Measurements from ENCODE around the gene TMEM213. TPM values are rescaled to one million over a fixed set of nuclear protein-coding genes. Genes with fewer than 3 reads are reported as not detected.

Gene TMEM213
- total RNA-seq, 1 experiment from 2014 or later, result not detected

- POLR2A ChIA-PET (ENCODE audit: unreplicated experiment), result no interaction called here
- H2AFZ ChIP-seq, result no peak overlapping the region
- no peaks in the 10 kb centered on the region for H3K4me1 ChIP-seq (replicated peaks; ENCODE audit: insufficient read depth)
- no peaks in the 10 kb centered on the region for H3F3A ChIP-seq (ENCODE audit: insufficient read depth, low read depth)
- H3K79me2 ChIP-seq (ENCODE audit: low read depth), result no peaks in the 10 kb centered on the region
- no peaks in the 10 kb centered on the region for H3K36me3 ChIP-seq (ENCODE audit: low read depth)
- H3K4me2 ChIP-seq, result no peak overlapping the region
- H3K9me2 ChIP-seq (ENCODE audit: insufficient read depth), result no peaks in the 10 kb centered on the region
- no peak overlapping the region for H3K4me3 ChIP-seq
- DNase-seq, result no peak
- H4K20me1 ChIP-seq (ENCODE audit: insufficient read depth), result no peaks in the 10 kb centered on the region
- no peak overlapping the region for H3K27ac ChIP-seq
- no TSS peak for BruUV-seq (replicated peaks)
- H3K27me3 ChIP-seq (ENCODE audit: insufficient read depth, low read depth), result no peaks in the 10 kb centered on the region
- CTCF ChIA-PET, result no interaction called here
- intact Hi-C loops (cut with micrococcal nuclease; ENCODE audit: unreplicated experiment), result no loop called here
- TF ChIP-seq EZH2 (IDR thresholded peaks at IDR 0.05; ENCODE audit: low read depth), result no peak
- no peak for TF ChIP-seq CTCF (conservative IDR thresholded peaks at IDR 0.05)
- no peaks in the 10 kb centered on the region for H3K9me3 ChIP-seq (ENCODE audit: insufficient read depth, low read depth)
Measured at GRCh38 chr7:138813945-138814344, 16.2 kb downstream of the TMEM213 start.

GRCh38 chr7:138814816-138815332 lies 17.1 kb downstream of the TMEM213 start:
- H3K4me3 ChIP-seq, result no peak overlapping the region
- no TSS peak for BruUV-seq (replicated peaks)
- no peaks in the 10 kb centered on the region for H3K4me1 ChIP-seq (replicated peaks; ENCODE audit: insufficient read depth)
- intact Hi-C loops (cut with micrococcal nuclease; ENCODE audit: unreplicated experiment), result no loop called here
- no peak overlapping the region for H3K4me2 ChIP-seq
- H3F3A ChIP-seq (ENCODE audit: insufficient read depth, low read depth), result no peaks in the 10 kb centered on the region
- H3K9me2 ChIP-seq (ENCODE audit: insufficient read depth), result no peaks in the 10 kb centered on the region
- no peaks in the 10 kb centered on the region for H3K27me3 ChIP-seq (ENCODE audit: insufficient read depth, low read depth)
- no peak for DNase-seq
- no peak overlapping the region for H3K27ac ChIP-seq
- no peaks in the 10 kb centered on the region for H3K79me2 ChIP-seq (ENCODE audit: low read depth)
- CTCF ChIA-PET, result no interaction called here
- TF ChIP-seq CTCF (conservative IDR thresholded peaks at IDR 0.05) (no peak), EZH2 (IDR thresholded peaks at IDR 0.05; ENCODE audit: low read depth) (no peak)
- H3K36me3 ChIP-seq (ENCODE audit: low read depth), result no peaks in the 10 kb centered on the region
- no peaks in the 10 kb centered on the region for H4K20me1 ChIP-seq (ENCODE audit: insufficient read depth)
- POLR2A ChIA-PET (ENCODE audit: unreplicated experiment), result no interaction called here
- H3K9me3 ChIP-seq (ENCODE audit: insufficient read depth, low read depth), result no peaks in the 10 kb centered on the region
- H2AFZ ChIP-seq, result no peak overlapping the region

- no peak overlapping the region for H2AFZ ChIP-seq
- no peaks in the 10 kb centered on the region for H3K9me3 ChIP-seq (ENCODE audit: insufficient read depth, low read depth)
- CTCF ChIA-PET, result no interaction called here
- H4K20me1 ChIP-seq (ENCODE audit: insufficient read depth), result no peaks in the 10 kb centered on the region
- POLR2A ChIA-PET (ENCODE audit: unreplicated experiment), result interaction anchor here (0.6 kb wide), 1 partner anchor 15 kb away, joined by 4 read pairs; no protein-coding TSS in a partner anchor
- H3K9me2 ChIP-seq (ENCODE audit: insufficient read depth), result no peaks in the 10 kb centered on the region
- H3K4me1 ChIP-seq (replicated peaks; ENCODE audit: insufficient read depth), result no peaks in the 10 kb centered on the region
- H3K4me2 ChIP-seq, result no peak overlapping the region
- DNase-seq, result no peak
- H3F3A ChIP-seq (ENCODE audit: insufficient read depth, low read depth), result no peaks in the 10 kb centered on the region
- H3K27me3 ChIP-seq (ENCODE audit: insufficient read depth, low read depth), result no peaks in the 10 kb centered on the region
- no TSS peak for BruUV-seq (replicated peaks)
- H3K27ac ChIP-seq, result no peak overlapping the region
- intact Hi-C loops (cut with micrococcal nuclease; ENCODE audit: unreplicated experiment), result no loop called here
- no peak overlapping the region for H3K4me3 ChIP-seq
- H3K79me2 ChIP-seq (ENCODE audit: low read depth), result no peaks in the 10 kb centered on the region
- TF ChIP-seq CTCF (conservative IDR thresholded peaks at IDR 0.05), result no peak
- no peak for TF ChIP-seq EZH2 (IDR thresholded peaks at IDR 0.05; ENCODE audit: low read depth)
- H3K36me3 ChIP-seq (ENCODE audit: low read depth), result no peaks in the 10 kb centered on the region
Measured at GRCh38 chr7:138816650-138817049, 18.9 kb downstream of the TMEM213 start.
